H9 (cell line): ENCODE results near the gene BBOX1. TPM values are rescaled to one million over a fixed set of nuclear protein-coding genes. Genes with fewer than 3 reads are reported as not detected.

Experiments
- DNase-seq: peaks from one replicate; pipeline ENCODE4 v3.0.0-alpha.2; 2017
- H2AFZ ChIP-seq: one replicate; pipeline ENCODE4 v1.6.1; 2013; ENCODE audit warnings: mild to moderate bottlenecking, low read length, control low read depth, moderate library complexity
- H2AK5ac ChIP-seq: 2 replicates; pipeline ENCODE4 v1.6.1; 2013; ENCODE audit warnings: low read length, control low read depth, mixed read lengths; ENCODE audit not compliant: insufficient read length
- H2BK120ac ChIP-seq: one replicate; pipeline ENCODE4 v1.6.1; 2013; ENCODE audit warnings: low read depth, mild to moderate bottlenecking, low read length, control low read depth, inconsistent platforms; ENCODE audit not compliant: poor library complexity, severe bottlenecking
- H2BK12ac ChIP-seq: 2 replicates; pipeline ENCODE4 v1.6.1; 2013; ENCODE audit warnings: low read length, control low read depth, mixed read lengths, low read depth; ENCODE audit not compliant: insufficient read length
- H2BK15ac ChIP-seq: 2 replicates; pipeline ENCODE4 v1.6.1; 2013; ENCODE audit warnings: low read depth, low read length, control low read depth
- H2BK20ac ChIP-seq: one replicate; pipeline ENCODE4 v1.6.1; 2013; ENCODE audit warnings: low read depth, mild to moderate bottlenecking, low read length, control low read depth, inconsistent platforms; ENCODE audit not compliant: poor library complexity, severe bottlenecking
- H2BK5ac ChIP-seq: 2 replicates; pipeline ENCODE4 v1.6.1; 2013; ENCODE audit warnings: low read length, control low read depth, mixed read lengths; ENCODE audit not compliant: insufficient read length
- H3K14ac ChIP-seq: 2 replicates; pipeline ENCODE4 v1.6.1; 2013; ENCODE audit warnings: low read length, control low read depth; ENCODE audit not compliant: insufficient read depth
- H3K18ac ChIP-seq: 2 replicates; pipeline ENCODE4 v1.6.1; 2013; ENCODE audit warnings: low read depth, mild to moderate bottlenecking, mixed read lengths, low read length, control low read depth; ENCODE audit not compliant: insufficient read length
- H3K23ac ChIP-seq: 2 replicates; pipeline ENCODE4 v1.6.1; 2013; ENCODE audit warnings: low read length, control low read depth, mixed read lengths, low read depth; ENCODE audit not compliant: insufficient read length
- H3K23me2 ChIP-seq: 2 replicates; pipeline ENCODE4 v1.6.1; 2013; ENCODE audit warnings: low read depth, mild to moderate bottlenecking, mixed read lengths, low read length, control low read depth; ENCODE audit not compliant: insufficient read length, poor library complexity, severe bottlenecking
- H3K27ac ChIP-seq: 2 replicates; pipeline ENCODE4 v1.5.1; 2013; ENCODE audit warnings: low read length, control low read depth, mixed read lengths, low read depth; ENCODE audit not compliant: insufficient read length
- H3K27me3 ChIP-seq: 2 replicates; pipeline ENCODE4 v1.6.1; 2013; ENCODE audit warnings: low read length, control low read depth, inconsistent platforms; ENCODE audit not compliant: insufficient read depth
- H3K4ac ChIP-seq: 2 replicates; pipeline ENCODE4 v1.6.1; 2013; ENCODE audit warnings: low read depth, mild to moderate bottlenecking, control low read depth, inconsistent platforms, low read length, moderate library complexity
- H3K4me1 ChIP-seq: 2 replicates; pipeline ENCODE4 v1.6.1; 2013; ENCODE audit warnings: low read length, control low read depth, inconsistent platforms; ENCODE audit not compliant: insufficient read depth
- H3K4me2 ChIP-seq: 2 replicates; pipeline ENCODE4 v1.6.1; 2013; ENCODE audit warnings: low read length, control low read depth, mixed read lengths; ENCODE audit not compliant: insufficient read length, insufficient read depth
- H3K56ac ChIP-seq: 2 replicates; pipeline ENCODE4 v1.6.1; 2013; ENCODE audit warnings: low read depth, mild to moderate bottlenecking, mixed read lengths, low read length, control low read depth; ENCODE audit not compliant: insufficient read length
- H3K79me1 ChIP-seq: 2 replicates; pipeline ENCODE4 v1.6.1; 2013; ENCODE audit warnings: low read depth, mild to moderate bottlenecking, moderate library complexity, low read length, control low read depth, inconsistent platforms; ENCODE audit not compliant: insufficient read depth, poor library complexity, severe bottlenecking
- H3K79me2 ChIP-seq: 2 replicates; pipeline ENCODE4 v1.6.1; 2013; ENCODE audit warnings: low read length, control low read depth, inconsistent platforms; ENCODE audit not compliant: insufficient read depth
- H3K9ac ChIP-seq: 2 replicates; pipeline ENCODE4 v1.6.1; 2013; ENCODE audit warnings: low read length, control low read depth, mixed read lengths; ENCODE audit not compliant: insufficient read length; ENCODE audit errors: extremely low read depth
- H3K9me3 ChIP-seq: one replicate; pipeline ENCODE4 v1.6.1; 2013; ENCODE audit warnings: low read depth, low read length, inconsistent platforms; ENCODE audit not compliant: control insufficient read depth
- H3T11ph ChIP-seq: one replicate; pipeline ENCODE4 v1.6.1; 2013; ENCODE audit warnings: mild to moderate bottlenecking, low read length, control low read depth, inconsistent platforms
- H4K20me1 ChIP-seq: one replicate; pipeline ENCODE4 v1.6.1; 2013; ENCODE audit not compliant: control insufficient read depth, insufficient read length, insufficient read depth
- H4K5ac ChIP-seq: 2 replicates; pipeline ENCODE4 v1.6.1; 2013; ENCODE audit warnings: low read depth, mild to moderate bottlenecking, mixed read lengths, low read length, control low read depth; ENCODE audit not compliant: insufficient read length
- H4K8ac ChIP-seq: replicated peaks from 2 replicates; pipeline ENCODE4 v1.6.1; 2013; ENCODE audit warnings: low read length, control low read depth, mixed read lengths, low read depth; ENCODE audit not compliant: insufficient read length
- H4K91ac ChIP-seq: 2 replicates; pipeline ENCODE4 v1.6.1; 2013; ENCODE audit warnings: low read depth, mild to moderate bottlenecking, moderate library complexity, mixed read lengths, low read length, control low read depth; ENCODE audit not compliant: insufficient read length
- H3K27ac Mint-ChIP-seq, 3 experiments: 2 replicates in 2 of 3; 3 replicates in 1 of 3; pipeline ENCODE4 v1.8.0; 2020 to 2021; ENCODE audit warnings: mixed read lengths in 3 of 3, mild to moderate bottlenecking in 1 of 3, moderate library complexity in 1 of 3
- H3K27me3 Mint-ChIP-seq: 2 replicates; pipeline ENCODE4 v1.8.0; 2021; ENCODE audit warnings: low read depth, mild to moderate bottlenecking, moderate library complexity, mixed read lengths
- H3K36me3 Mint-ChIP-seq, 3 experiments: 2 replicates in 2 of 3; 3 replicates in 1 of 3; pipeline ENCODE4 v1.8.0; 2020 to 2021; ENCODE audit warnings: low read depth in 3 of 3, mixed read lengths in 3 of 3; ENCODE audit not compliant: insufficient read depth in 1 of 3
- H3K4me1 Mint-ChIP-seq, 2 experiments: 2 replicates each; pipeline ENCODE4 v1.8.0; 2020; ENCODE audit warnings: mixed read lengths in 2 of 2
- H3K4me3 Mint-ChIP-seq, 2 experiments: 2 replicates in 1 of 2; 3 replicates in 1 of 2; pipeline ENCODE4 v1.8.0; 2020 to 2021; ENCODE audit warnings: mild to moderate bottlenecking in 2 of 2, mixed read lengths in 2 of 2, moderate library complexity in 1 of 2
- H3K9me3 Mint-ChIP-seq, 2 experiments: 2 replicates in 1 of 2; 3 replicates in 1 of 2; pipeline ENCODE4 v1.8.0; 2020; ENCODE audit warnings: mild to moderate bottlenecking in 2 of 2, mixed read lengths in 2 of 2, moderate library complexity in 1 of 2
- WGBS: extraction: QIAGEN DNeasy Blood & Tissue Kit; methylation state at CpG from one replicate; pipeline ENCODE4 v1.1.7; 2013; ENCODE audit warnings: missing lambda C conversion rate, low lambda C conversion rate, mixed read lengths; ENCODE audit not compliant: insufficient read length; ENCODE audit errors: extremely low coverage; 5-methylcytosine and 5-hydroxymethylcytosine counted together
- total RNA-seq: library from RNA; stranded (reverse); gene quantifications from 2 replicates; pipeline ENCODE4 v1.2.1, GENCODE V29; 2021
- TF ChIP-seq, protein P1 (sequence below): fragments of 200-600 bp; sonication (generic); conservative IDR thresholded peaks from 3 replicates; pipeline ENCODE4 v1.8.0; 2021; ENCODE audit warnings: antibody characterized with exemption, mild to moderate bottlenecking

The BBOX1 gene
- total RNA-seq, 1 experiment from 2014 or later: not detected

DNA sequence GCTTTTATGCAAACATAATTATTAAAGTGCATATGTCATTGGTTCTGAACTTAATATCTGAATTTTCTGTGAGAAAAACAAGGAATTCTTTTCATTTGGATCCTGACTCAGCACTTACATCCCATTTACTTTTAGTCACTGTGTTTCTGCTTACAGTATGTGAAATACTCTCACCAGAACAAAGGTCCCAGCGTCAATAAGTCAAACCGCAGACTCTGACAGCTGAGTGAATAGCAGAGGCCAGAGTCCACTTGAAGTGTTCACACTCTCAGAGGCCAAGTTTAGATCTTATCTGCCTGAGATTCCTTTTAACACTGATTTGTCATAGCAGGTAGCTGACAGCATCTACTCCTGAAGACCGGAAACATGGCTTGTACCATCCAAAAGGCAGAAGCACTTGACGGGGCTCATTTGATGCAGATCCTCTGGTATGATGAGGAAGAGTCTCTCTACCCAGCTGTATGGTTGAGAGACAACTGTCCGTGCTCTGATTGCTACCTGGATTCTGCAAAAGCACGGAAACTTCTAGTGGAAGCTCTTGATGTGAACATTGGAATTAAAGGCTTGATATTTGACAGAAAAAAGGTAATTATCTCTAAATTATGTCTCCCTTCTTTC lies 14.6 kb downstream of the BBOX1 start:
- no peaks in the 10 kb centered on the region for H3K79me1 ChIP-seq
- H2AFZ ChIP-seq: no peak overlapping the region
- no peak overlapping the region for H2AK5ac ChIP-seq
- no peaks in the 10 kb centered on the region for H3K79me2 ChIP-seq
- H3T11ph ChIP-seq: no peak overlapping the region
- H3K4me2 ChIP-seq: no peak overlapping the region
- no peak overlapping the region for H2BK12ac ChIP-seq
- H3K18ac ChIP-seq: no peak overlapping the region
- no peak overlapping the region for H3K56ac ChIP-seq
- H2BK15ac ChIP-seq: no peak overlapping the region
- no peak overlapping the region for H2BK120ac ChIP-seq
- DNase-seq: no peak
- no peak overlapping the region for H2BK20ac ChIP-seq
- H2BK5ac ChIP-seq: no peak overlapping the region
- no peaks in the 10 kb centered on the region for H3K27me3 Mint-ChIP-seq
- no peaks in the 10 kb centered on the region for H3K27me3 ChIP-seq
- H3K23ac ChIP-seq: no peak overlapping the region
- no peaks in the 10 kb centered on the region; the same call in 1 of the 2 replicates for H3K4me1 ChIP-seq
- peaks cover 3% of the 10 kb centered on the region for H3K23me2 ChIP-seq
- no peak overlapping the region for H4K5ac ChIP-seq
- H3K4me1 Mint-ChIP-seq: peaks cover 6% of the 10 kb centered on the region in 2 experiments
- no peak overlapping the region for H3K4ac ChIP-seq
- H3K9me3 Mint-ChIP-seq: 0 out of 5 replicates have a peak, but pooled peaks cover 0 to under 1% of the 10 kb centered on the region in 2 experiments
- no peaks in the 10 kb centered on the region for H4K20me1 ChIP-seq
- H3K4me3 Mint-ChIP-seq: no peak overlapping the region
- no peak overlapping the region; a peak in 1 of 7 replicates for H3K27ac Mint-ChIP-seq
- H4K8ac ChIP-seq: no peak overlapping the region
- H4K91ac ChIP-seq: no peak overlapping the region
- H3K14ac ChIP-seq: no peak overlapping the region
- H3K36me3 Mint-ChIP-seq: no peaks in the 10 kb centered on the region; a peak in 1 of 7 replicates
- H3K27ac ChIP-seq: no peak overlapping the region
- TF ChIP-seq, protein P1, sequence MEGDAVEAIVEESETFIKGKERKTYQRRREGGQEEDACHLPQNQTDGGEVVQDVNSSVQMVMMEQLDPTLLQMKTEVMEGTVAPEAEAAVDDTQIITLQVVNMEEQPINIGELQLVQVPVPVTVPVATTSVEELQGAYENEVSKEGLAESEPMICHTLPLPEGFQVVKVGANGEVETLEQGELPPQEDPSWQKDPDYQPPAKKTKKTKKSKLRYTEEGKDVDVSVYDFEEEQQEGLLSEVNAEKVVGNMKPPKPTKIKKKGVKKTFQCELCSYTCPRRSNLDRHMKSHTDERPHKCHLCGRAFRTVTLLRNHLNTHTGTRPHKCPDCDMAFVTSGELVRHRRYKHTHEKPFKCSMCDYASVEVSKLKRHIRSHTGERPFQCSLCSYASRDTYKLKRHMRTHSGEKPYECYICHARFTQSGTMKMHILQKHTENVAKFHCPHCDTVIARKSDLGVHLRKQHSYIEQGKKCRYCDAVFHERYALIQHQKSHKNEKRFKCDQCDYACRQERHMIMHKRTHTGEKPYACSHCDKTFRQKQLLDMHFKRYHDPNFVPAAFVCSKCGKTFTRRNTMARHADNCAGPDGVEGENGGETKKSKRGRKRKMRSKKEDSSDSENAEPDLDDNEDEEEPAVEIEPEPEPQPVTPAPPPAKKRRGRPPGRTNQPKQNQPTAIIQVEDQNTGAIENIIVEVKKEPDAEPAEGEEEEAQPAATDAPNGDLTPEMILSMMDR: no peak
- H3K9ac ChIP-seq: no peak overlapping the region
- WGBS: no CpG with 5 or more reads among the region's 6 CpGs
- H3K9me3 ChIP-seq: no peaks in the 10 kb centered on the region
